Astrocyte of the cerebellum (primary cell): ENCODE results near the gene BRD1.

Experiments
- DNase-seq: peaks from one replicate; pipeline ENCODE4 v3.0.0-alpha.2; 2011; ENCODE audit warnings: low read depth
- H3K4me3 ChIP-seq: 2 replicates; pipeline ENCODE4 v1.5.1; 2011; ENCODE audit warnings: mild to moderate bottlenecking, low read depth, low read length, moderate library complexity
- CTCF ChIP-seq: IDR thresholded peaks from 2 replicates; pipeline ENCODE4 v1.5.1; 2012; ENCODE audit warnings: low read length, low read depth, moderate library complexity, mild to moderate bottlenecking; ENCODE audit errors: missing control alignments
- in situ Hi-C: cut with HindIII; loops from 2 replicates; pipeline ENCODE4 v1.10.0; 2017; ENCODE audit warnings: low sequenced_read_pairs

BRD1 gene

GRCh38 chr22:49768951-49769690, 58.6 kb downstream of the BRD1 start:
- TF ChIP-seq CTCF = no peak
- in situ Hi-C loops = no loop called here
- no peak overlapping the region for H3K4me3 ChIP-seq
- DNase-seq = peak; percentile 4

GRCh38 chr22:49768077-49768910, 59.4 kb downstream of the BRD1 start:
- DNase-seq = no peak

GRCh38 chr22:49767355-49768062, 60.2 kb downstream of the BRD1 start:
- DNase-seq = peak; percentile 6
- H3K4me3 ChIP-seq = no peak overlapping the region
- in situ Hi-C loops = no loop called here
- peak; percentile 63 for TF ChIP-seq CTCF

More at GRCh38 chr22:49768077-49768910, 59.4 kb downstream of the BRD1 start:
- no peak overlapping the region for H3K4me3 ChIP-seq
- no peak for TF ChIP-seq CTCF
- in situ Hi-C loops = no loop called here

GRCh38 chr22:49765951-49766350, 61.7 kb downstream of the BRD1 start:
- no peak for DNase-seq
- TF ChIP-seq CTCF = no peak
- no peak overlapping the region for H3K4me3 ChIP-seq
- in situ Hi-C loops = no loop called here

GRCh38 chr22:49765091-49765771, 62.4 kb downstream of the BRD1 start:
- no peak for DNase-seq
- no peak overlapping the region for H3K4me3 ChIP-seq
- in situ Hi-C loops = no loop called here
- no peak for TF ChIP-seq CTCF

- TF ChIP-seq CTCF = no peak
- DNase-seq = no peak
- no peak overlapping the region for H3K4me3 ChIP-seq
- in situ Hi-C loops = no loop called here
These were observed 63.5 kb downstream of the BRD1 start for GRCh38 chr22:49764127-49764581.
